Ascending aorta (tissue), 2 donors: ENCODE results near the gene ZNF76. TPM values are rescaled to one million over a fixed set of nuclear protein-coding genes. Genes with fewer than 3 reads are reported as not detected.

Experiments used
- DNase-seq, 2 donors: peaks; one replicate each; pipeline ENCODE4 v3.0.0-alpha.2; 2019; ENCODE audit warnings: low spot score in 2 of 2
- H3K27ac ChIP-seq, 2 donors: fragments of 200-600 bp; sonication (generic); one replicate each; pipeline ENCODE4 v1.5.1; 2016 to 2017; ENCODE audit warnings: mild to moderate bottlenecking in 1 of 2
- H3K27me3 ChIP-seq: fragments of 200-600 bp; sonication (generic); one replicate; pipeline ENCODE4 v1.5.1; 2017
- H3K36me3 ChIP-seq, 2 donors: fragments of 200-600 bp; sonication (generic); one replicate each; pipeline ENCODE4 v1.5.1; 2016
- H3K4me1 ChIP-seq, 2 donors: fragments of 200-600 bp; sonication (generic); one replicate each; pipeline ENCODE4 v1.5.1; 2016 to 2017; ENCODE audit warnings: mild to moderate bottlenecking in 1 of 2
- H3K4me3 ChIP-seq, 2 donors: fragments of 200-600 bp; sonication (generic); one replicate each; pipeline ENCODE4 v1.5.1; 2016 to 2017; ENCODE audit warnings: mild to moderate bottlenecking in 1 of 2
- H3K9me3 ChIP-seq, 2 donors: fragments of 200-600 bp; sonication (generic); one replicate each; pipeline ENCODE4 v1.5.1; 2016
- intact Hi-C: fragments of 100-400 bp; cut with DNase I; formaldehyde crosslinking; loops from one replicate; pipeline ENCODE4 v1.15.1; 2023
- total RNA-seq: library from RNA; depleted of rRNA; stranded (reverse); fragments of >200 nt; gene quantifications from one replicate; pipeline ENCODE4 v1.1.0, GENCODE V29; 2016
- TF ChIP-seq, protein P1 (sequence below), 3 experiments: fragments of 200-600 bp in 2 of 3; fragments of 450-650 bp in 1 of 3; sonication (generic) in 2 of 3; IDR thresholded peaks; one replicate each; pipeline ENCODE4 v1.5.1; 2016 to 2019; ENCODE audit warnings: antibody characterized with exemption in 3 of 3, mild to moderate bottlenecking in 1 of 3, moderate library complexity in 1 of 3

ZNF76 gene
- total RNA-seq, 1 donor from 2014 or later: 55.7 TPM

DNA sequence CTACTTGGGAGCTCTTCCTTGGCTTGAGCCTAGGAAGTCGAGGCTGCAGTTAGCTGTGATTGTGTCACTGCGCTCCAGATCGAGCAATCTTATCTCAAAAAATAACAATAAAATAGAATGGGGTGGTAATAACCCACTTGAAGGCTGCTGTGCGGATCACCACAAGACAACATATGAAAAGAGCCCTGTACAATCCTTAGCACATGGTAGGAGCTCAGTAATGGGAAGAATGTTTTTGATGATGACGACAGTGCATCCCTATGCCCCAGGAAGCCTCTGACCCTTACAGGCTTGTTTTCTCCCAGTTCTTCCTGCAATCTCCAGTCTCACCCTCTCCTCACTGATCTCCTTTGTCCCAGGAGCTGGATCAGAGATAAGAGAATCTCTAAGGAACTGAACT is 30.2 kb upstream of the ZNF76 start:
- TF ChIP-seq, protein P1, sequence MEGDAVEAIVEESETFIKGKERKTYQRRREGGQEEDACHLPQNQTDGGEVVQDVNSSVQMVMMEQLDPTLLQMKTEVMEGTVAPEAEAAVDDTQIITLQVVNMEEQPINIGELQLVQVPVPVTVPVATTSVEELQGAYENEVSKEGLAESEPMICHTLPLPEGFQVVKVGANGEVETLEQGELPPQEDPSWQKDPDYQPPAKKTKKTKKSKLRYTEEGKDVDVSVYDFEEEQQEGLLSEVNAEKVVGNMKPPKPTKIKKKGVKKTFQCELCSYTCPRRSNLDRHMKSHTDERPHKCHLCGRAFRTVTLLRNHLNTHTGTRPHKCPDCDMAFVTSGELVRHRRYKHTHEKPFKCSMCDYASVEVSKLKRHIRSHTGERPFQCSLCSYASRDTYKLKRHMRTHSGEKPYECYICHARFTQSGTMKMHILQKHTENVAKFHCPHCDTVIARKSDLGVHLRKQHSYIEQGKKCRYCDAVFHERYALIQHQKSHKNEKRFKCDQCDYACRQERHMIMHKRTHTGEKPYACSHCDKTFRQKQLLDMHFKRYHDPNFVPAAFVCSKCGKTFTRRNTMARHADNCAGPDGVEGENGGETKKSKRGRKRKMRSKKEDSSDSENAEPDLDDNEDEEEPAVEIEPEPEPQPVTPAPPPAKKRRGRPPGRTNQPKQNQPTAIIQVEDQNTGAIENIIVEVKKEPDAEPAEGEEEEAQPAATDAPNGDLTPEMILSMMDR (IDR thresholded peaks at IDR 0.05): no peak
- H3K27me3 ChIP-seq: no peaks in the 10 kb centered on the region
- no peak overlapping the region for H3K4me3 ChIP-seq
- intact Hi-C loops: no loop called here
- peak overlapping the region; percentile 81 to 89 for H3K27ac ChIP-seq
- H3K9me3 ChIP-seq: no peaks in the 10 kb centered on the region
- peaks cover 19 to 21% of the 10 kb centered on the region in 2 donors for H3K36me3 ChIP-seq
- DNase-seq: no peak
- peaks cover 7 to 21% of the 10 kb centered on the region in 2 donors for H3K4me1 ChIP-seq

DNA sequence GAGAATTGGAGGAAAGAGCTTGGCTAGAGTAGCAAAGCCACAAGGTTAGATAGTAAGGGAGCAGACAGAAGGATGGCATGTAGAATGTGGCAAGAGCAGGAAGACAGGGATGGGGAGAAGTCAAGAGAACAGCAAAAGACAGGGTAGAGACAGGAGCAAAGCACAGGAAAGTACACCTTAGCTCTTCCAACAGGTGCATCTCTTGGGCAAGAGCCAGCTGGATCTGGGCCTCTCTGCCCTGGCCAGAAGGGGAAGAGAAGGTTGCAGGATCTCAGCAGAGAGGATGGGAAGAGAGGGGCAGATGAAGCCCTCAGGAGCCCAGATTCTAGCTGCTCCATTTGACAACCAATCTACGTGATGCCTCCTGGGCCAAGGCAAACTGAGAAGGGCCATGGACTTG is 29.0 kb upstream of the ZNF76 start:
- TF ChIP-seq, protein P1 (IDR thresholded peaks at IDR 0.05): no peak
- no peaks in the 10 kb centered on the region for H3K27me3 ChIP-seq
- no peaks in the 10 kb centered on the region for H3K9me3 ChIP-seq
- intact Hi-C loops: no loop called here
- H3K27ac ChIP-seq: peak overlapping the region; percentile 81 to 89
- no peak for DNase-seq
- H3K36me3 ChIP-seq: peaks cover 30 to 33% of the 10 kb centered on the region in 2 donors
- peaks cover 7 to 21% of the 10 kb centered on the region in 2 donors for H3K4me1 ChIP-seq
- no peak overlapping the region for H3K4me3 ChIP-seq

DNA sequence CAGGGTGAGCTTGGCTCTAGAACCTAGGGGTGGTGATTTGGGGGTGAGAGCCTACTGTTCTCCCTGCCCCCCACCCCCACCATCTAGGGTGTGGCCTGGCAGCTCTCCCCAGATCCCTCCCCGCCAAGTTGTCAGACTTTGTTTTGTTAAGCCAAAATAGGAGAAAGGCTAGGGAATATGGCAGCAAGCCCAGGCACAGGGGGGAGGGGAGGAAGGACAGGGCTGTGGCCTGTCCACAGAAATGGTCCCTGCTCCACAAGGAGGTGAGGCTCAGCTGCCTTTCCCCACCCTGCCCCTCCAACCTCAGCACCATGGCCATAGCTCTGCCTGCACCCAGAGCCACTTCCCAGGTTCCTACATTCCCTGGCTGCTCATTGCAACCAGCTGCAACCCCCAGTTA is 28.6 kb upstream of the ZNF76 start:
- H3K27ac ChIP-seq: peak overlapping the region; percentile 81 to 89
- intact Hi-C loops: no loop called here

DNA sequence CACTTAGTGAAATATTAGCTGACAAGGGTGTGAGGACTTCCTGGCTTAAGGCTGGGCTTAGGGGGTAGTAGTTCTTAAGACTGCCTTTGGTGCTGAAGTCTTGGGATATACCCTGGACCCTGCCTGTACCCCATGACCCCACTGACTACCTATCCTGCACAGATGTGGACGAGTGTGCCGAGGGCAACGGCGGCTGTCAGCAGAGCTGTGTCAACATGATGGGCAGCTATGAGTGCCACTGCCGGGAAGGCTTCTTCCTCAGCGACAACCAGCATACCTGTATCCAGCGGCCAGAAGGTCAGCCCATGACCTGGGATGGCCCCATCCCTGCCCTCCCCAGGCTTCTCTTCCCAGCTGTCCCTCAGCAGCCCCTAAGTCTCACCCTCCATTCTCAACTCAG is 28.0 kb upstream of the ZNF76 start:
- no peaks in the 10 kb centered on the region for H3K9me3 ChIP-seq
- no peak for DNase-seq
- H3K27ac ChIP-seq: peak overlapping the region; percentile 81 to 89
- intact Hi-C loops: no loop called here
- H3K27me3 ChIP-seq: no peaks in the 10 kb centered on the region
- peaks cover 34 to 43% of the 10 kb centered on the region in 2 donors for H3K36me3 ChIP-seq
- no peak overlapping the region for H3K4me3 ChIP-seq
- TF ChIP-seq, protein P1 (IDR thresholded peaks at IDR 0.05): no peak
- peaks cover 7 to 17% of the 10 kb centered on the region in 2 donors for H3K4me1 ChIP-seq

More for the DNA sequence above, 28.6 kb upstream of the ZNF76 start:
- Histone ChIP-seq H3K9me3 (no peaks in the 10 kb centered on the region), H3K36me3 (peaks cover 34 to 38% of the 10 kb centered on the region in 2 donors), H3K27me3 (no peaks in the 10 kb centered on the region), H3K4me1 (peaks cover 7 to 19% of the 10 kb centered on the region in 2 donors), H3K4me3 (no peak overlapping the region)
- TF ChIP-seq, protein P1 (IDR thresholded peaks at IDR 0.05): no peak
- DNase-seq: peak; percentile 43 to 78

DNA sequence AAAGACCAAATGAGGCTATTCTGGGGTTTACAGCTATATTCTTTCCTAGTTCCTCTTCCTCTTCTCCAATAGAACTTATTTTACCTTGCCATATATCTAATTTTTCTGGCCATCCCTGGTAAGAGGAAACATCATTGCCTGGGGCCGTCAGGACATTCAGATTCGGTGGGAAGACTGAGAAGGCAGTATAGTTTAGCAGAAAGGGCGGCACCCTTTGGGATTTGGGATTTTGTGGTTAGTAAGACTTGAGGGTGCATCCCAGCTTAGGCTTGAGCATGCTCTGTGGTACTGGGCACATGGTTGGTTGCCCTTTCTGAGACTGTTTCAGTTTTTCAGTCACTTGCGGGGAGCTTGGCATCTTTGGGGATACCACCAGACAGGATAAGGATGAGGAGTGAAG is 24.6 kb upstream of the ZNF76 start:
- no peak for DNase-seq
- Histone ChIP-seq H3K4me1 (peaks cover 13 to 39% of the 10 kb centered on the region in 2 donors), H3K27ac (peak overlapping the region; percentile 78 to 89)

More for the DNA sequence above, 24.6 kb upstream of the ZNF76 start:
- Histone ChIP-seq H3K36me3 (peaks cover 25 to 40% of the 10 kb centered on the region in 2 donors), H3K27me3 (no peaks in the 10 kb centered on the region), H3K4me3 (no peak overlapping the region), H3K9me3 (no peaks in the 10 kb centered on the region)
- TF ChIP-seq, protein P1 (IDR thresholded peaks at IDR 0.05): no peak
- intact Hi-C loops: no loop called here
